HEK293 (cell line): Measurements from ENCODE around the gene YJU2.
A peak's percentile ranks its signal among the peaks of the same experiment; 100 is the strongest.

Experiments used
- CTCF ChIA-PET: fragments of 350-600 bp; formaldehyde crosslinking; extraction: SDS; loops from one replicate; lab custom pipeline; 2021; ENCODE audit warnings: antibody characterized with exemption; lab: Yijun Ruan, JAX
- POLR2A ChIA-PET: fragments of 300-600 bp; formaldehyde crosslinking; extraction: SDS; loops from one replicate; lab custom pipeline; 2020; ENCODE audit warnings: antibody characterized with exemption, inconsistent platforms; lab: Yijun Ruan, JAX
- H3K27ac ChIP-seq: fragments of 200-500 bp; sonication (Bioruptor generic); 2 replicates; pipeline ENCODE4 v1.5.1; 2014; ENCODE audit warnings: low read depth, low read length, control low read depth, inconsistent platforms; ENCODE audit errors: extremely low read depth
- H3K36me3 ChIP-seq, 2 experiments: fragments of 200-500 bp in 1 of 2; sonication (Bioruptor generic) in 1 of 2; 1 replicate in 1 of 2; 2 replicates in 1 of 2; pipeline ENCODE4 v1.5.1; 2014 to 2017; ENCODE audit warnings: inconsistent platforms in 2 of 2, low read length in 2 of 2; ENCODE audit not compliant: control insufficient read depth in 2 of 2, insufficient read depth in 1 of 2
- H3K4me1 ChIP-seq: fragments of 200-500 bp; sonication (Bioruptor generic); 2 replicates; pipeline ENCODE4 v1.5.1; 2014; ENCODE audit warnings: mild to moderate bottlenecking, low read length, inconsistent platforms; ENCODE audit not compliant: control insufficient read depth, insufficient read depth
- H3K4me3 ChIP-seq: 2 replicates; pipeline ENCODE4 v1.5.1; 2011; ENCODE audit warnings: low read depth, mild to moderate bottlenecking, control low read depth, low read length, moderate library complexity
- H3K9me3 ChIP-seq: fragments of 200-500 bp; sonication (Bioruptor generic); 2 replicates; pipeline ENCODE4 v1.5.1; 2014; ENCODE audit warnings: low read depth, low read length, inconsistent platforms; ENCODE audit not compliant: control insufficient read depth, insufficient read depth
- BCL11B ChIP-seq: fragments of 450-650 bp; formaldehyde crosslinking; IDR thresholded peaks from 2 replicates; pipeline ENCODE4 v1.5.1; 2016; ENCODE audit warnings: low read depth, missing biosample characterization, missing genetic modification characterization
- REPIN1 ChIP-seq: fragments of 450-650 bp; formaldehyde crosslinking; IDR thresholded peaks from 2 replicates; pipeline ENCODE4 v1.5.1; 2017; ENCODE audit warnings: missing biosample characterization, missing genetic modification characterization, low read depth
- SETDB1 ChIP-seq: IDR thresholded peaks from one replicate; pipeline ENCODE4 v1.6.1; 2017; ENCODE audit warnings: mild to moderate bottlenecking, low read length, moderate library complexity, mixed read lengths; ENCODE audit not compliant: insufficient read length
- WT1 ChIP-seq: fragments of 450-650 bp; formaldehyde crosslinking; IDR thresholded peaks from 2 replicates; pipeline ENCODE4 v1.5.1; 2016; ENCODE audit warnings: missing biosample characterization, missing genetic modification characterization
- ZBTB44 ChIP-seq: fragments of 450-650 bp; IDR thresholded peaks from 2 replicates; pipeline ENCODE4 v1.5.1; 2018; ENCODE audit warnings: missing biosample characterization, mild to moderate bottlenecking, missing genetic modification characterization
- ZNF16 ChIP-seq: fragments of 450-650 bp; formaldehyde crosslinking; IDR thresholded peaks from 2 replicates; pipeline ENCODE4 v1.5.1; 2016; ENCODE audit warnings: low read depth, missing biosample characterization, missing genetic modification characterization
- ZNF394 ChIP-seq: fragments of 450-650 bp; formaldehyde crosslinking; IDR thresholded peaks from 2 replicates; pipeline ENCODE4 v1.5.1; 2016; ENCODE audit warnings: missing biosample characterization, missing genetic modification characterization, mild to moderate bottlenecking, moderate library complexity, borderline replicate concordance
- ZNF529 ChIP-seq: fragments of 450-650 bp; formaldehyde crosslinking; IDR thresholded peaks from 2 replicates; pipeline ENCODE4 v1.5.1; 2017; ENCODE audit warnings: missing genetic modification characterization, missing biosample characterization; ENCODE audit not compliant: insufficient replicate concordance
- ZNF560 ChIP-seq: fragments of 450-650 bp; formaldehyde crosslinking; IDR thresholded peaks from 2 replicates; pipeline ENCODE4 v1.5.1; 2017; ENCODE audit warnings: missing biosample characterization, missing genetic modification characterization, borderline replicate concordance
- ZNF580 ChIP-seq: fragments of 450-650 bp; formaldehyde crosslinking; IDR thresholded peaks from 2 replicates; pipeline ENCODE4 v1.5.1; 2016; ENCODE audit warnings: missing biosample characterization, missing genetic modification characterization
- ZNF621 ChIP-seq: fragments of 450-650 bp; formaldehyde crosslinking; IDR thresholded peaks from 2 replicates; pipeline ENCODE4 v1.5.1; 2017; ENCODE audit warnings: missing biosample characterization, missing genetic modification characterization
- ZNF629 ChIP-seq: fragments of 450-650 bp; formaldehyde crosslinking; IDR thresholded peaks from 2 replicates; pipeline ENCODE4 v1.5.1; 2017; ENCODE audit warnings: missing biosample characterization, missing genetic modification characterization
- ZNF670 ChIP-seq: fragments of 450-650 bp; formaldehyde crosslinking; IDR thresholded peaks from 2 replicates; pipeline ENCODE4 v1.5.1; 2016; ENCODE audit warnings: missing biosample characterization, missing genetic modification characterization, low read depth
- TF ChIP-seq, protein P1 (sequence below): fragments of 450-650 bp; formaldehyde crosslinking; IDR thresholded peaks from 2 replicates; pipeline ENCODE4 v1.5.1; 2016; ENCODE audit warnings: missing biosample characterization, missing genetic modification characterization
- TF ChIP-seq, protein P2 (sequence below): IDR thresholded peaks from 2 replicates; pipeline ENCODE4 v1.6.1; 2011; ENCODE audit warnings: mild to moderate bottlenecking, low read depth, low read length, borderline replicate concordance
- TF ChIP-seq, protein P3 (sequence below): fragments of 450-650 bp; formaldehyde crosslinking; IDR thresholded peaks from 2 replicates; pipeline ENCODE4 v1.5.1; 2016; ENCODE audit warnings: missing biosample characterization, missing genetic modification characterization

YJU2 gene

DNA sequence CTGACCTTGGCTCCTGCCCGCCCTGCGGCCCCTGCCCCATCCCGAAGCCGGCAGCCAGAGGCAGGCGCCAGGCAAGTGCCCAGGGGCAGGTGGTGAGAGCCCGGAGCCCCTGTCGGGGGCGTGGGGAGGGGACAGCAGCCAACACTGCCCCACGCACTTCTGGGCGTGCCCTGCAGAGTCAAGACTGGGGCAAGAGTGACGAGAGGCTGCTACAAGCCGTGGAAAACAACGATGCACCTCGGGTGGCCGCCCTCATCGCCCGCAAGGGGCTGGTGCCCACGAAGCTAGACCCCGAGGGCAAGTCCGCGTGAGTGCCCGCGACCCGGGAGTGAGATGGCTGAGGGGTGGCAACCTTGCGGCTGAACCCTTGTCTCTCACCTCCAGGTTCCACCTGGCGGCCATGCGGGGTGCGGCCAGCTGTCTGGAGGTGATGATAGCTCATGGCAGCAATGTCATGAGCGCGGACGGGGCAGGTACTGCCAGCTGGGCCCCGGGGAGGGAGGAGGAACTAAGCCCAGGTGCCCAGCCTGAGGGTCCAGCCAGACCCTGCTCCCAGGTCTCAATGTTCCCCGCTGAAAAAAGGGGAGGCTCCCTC, 47.1 kb upstream of the YJU2 start:
- no peaks in the 10 kb centered on the region for H3K9me3 ChIP-seq
- no peaks in the 10 kb centered on the region for H3K36me3 ChIP-seq
- TF ChIP-seq ZNF560 (tag by site-specific recombination), result no peak
- TF ChIP-seq ZNF529 (tag by site-specific recombination), result no peak
- TF ChIP-seq ZNF629, result no peak
- no peak for TF ChIP-seq WT1 (tag by site-specific recombination)
- TF ChIP-seq ZNF621 (tag by site-specific recombination), result no peak
- TF ChIP-seq BCL11B (tag by site-specific recombination), result no peak
- TF ChIP-seq ZBTB44, result no peak
- TF ChIP-seq, protein P1, sequence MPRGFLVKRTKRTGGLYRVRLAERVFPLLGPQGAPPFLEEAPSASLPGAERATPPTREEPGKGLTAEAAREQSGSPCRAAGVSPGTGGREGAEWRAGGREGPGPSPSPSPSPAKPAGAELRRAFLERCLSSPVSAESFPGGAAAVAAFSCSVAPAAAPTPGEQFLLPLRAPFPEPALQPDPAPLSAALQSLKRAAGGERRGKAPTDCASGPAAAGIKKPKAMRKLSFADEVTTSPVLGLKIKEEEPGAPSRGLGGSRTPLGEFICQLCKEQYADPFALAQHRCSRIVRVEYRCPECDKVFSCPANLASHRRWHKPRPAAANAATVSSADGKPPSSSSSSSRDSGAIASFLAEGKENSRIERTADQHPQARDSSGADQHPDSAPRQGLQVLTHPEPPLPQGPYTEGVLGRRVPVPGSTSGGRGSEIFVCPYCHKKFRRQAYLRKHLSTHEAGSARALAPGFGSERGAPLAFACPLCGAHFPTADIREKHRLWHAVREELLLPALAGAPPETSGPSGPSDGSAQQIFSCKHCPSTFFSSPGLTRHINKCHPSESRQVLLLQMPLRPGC (tag by site-specific recombination), result no peak
- no peak for TF ChIP-seq SETDB1
- TF ChIP-seq, protein P2, sequence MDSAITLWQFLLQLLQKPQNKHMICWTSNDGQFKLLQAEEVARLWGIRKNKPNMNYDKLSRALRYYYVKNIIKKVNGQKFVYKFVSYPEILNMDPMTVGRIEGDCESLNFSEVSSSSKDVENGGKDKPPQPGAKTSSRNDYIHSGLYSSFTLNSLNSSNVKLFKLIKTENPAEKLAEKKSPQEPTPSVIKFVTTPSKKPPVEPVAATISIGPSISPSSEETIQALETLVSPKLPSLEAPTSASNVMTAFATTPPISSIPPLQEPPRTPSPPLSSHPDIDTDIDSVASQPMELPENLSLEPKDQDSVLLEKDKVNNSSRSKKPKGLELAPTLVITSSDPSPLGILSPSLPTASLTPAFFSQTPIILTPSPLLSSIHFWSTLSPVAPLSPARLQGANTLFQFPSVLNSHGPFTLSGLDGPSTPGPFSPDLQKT, result no peak
- TF ChIP-seq ZNF16 (tag by site-specific recombination), result no peak
- TF ChIP-seq ZNF580 (tag by site-specific recombination), result no peak
- TF ChIP-seq, protein P3, sequence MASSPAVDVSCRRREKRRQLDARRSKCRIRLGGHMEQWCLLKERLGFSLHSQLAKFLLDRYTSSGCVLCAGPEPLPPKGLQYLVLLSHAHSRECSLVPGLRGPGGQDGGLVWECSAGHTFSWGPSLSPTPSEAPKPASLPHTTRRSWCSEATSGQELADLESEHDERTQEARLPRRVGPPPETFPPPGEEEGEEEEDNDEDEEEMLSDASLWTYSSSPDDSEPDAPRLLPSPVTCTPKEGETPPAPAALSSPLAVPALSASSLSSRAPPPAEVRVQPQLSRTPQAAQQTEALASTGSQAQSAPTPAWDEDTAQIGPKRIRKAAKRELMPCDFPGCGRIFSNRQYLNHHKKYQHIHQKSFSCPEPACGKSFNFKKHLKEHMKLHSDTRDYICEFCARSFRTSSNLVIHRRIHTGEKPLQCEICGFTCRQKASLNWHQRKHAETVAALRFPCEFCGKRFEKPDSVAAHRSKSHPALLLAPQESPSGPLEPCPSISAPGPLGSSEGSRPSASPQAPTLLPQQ (tag by site-specific recombination), result no peak
- TF ChIP-seq ZNF670 (tag by site-specific recombination), result no peak
- no peak for TF ChIP-seq REPIN1 (tag by site-specific recombination)
- POLR2A ChIA-PET, result no interaction called here
- H3K4me3 ChIP-seq, result no peak overlapping the region
- H3K4me1 ChIP-seq, result no peaks in the 10 kb centered on the region
- CTCF ChIA-PET, result interaction anchor here (0.6 to 1.1 kb wide), 2 partner anchors 7 to 153 kb away, joined by 3 read pairs; no protein-coding TSS in a partner anchor
- no peak overlapping the region for H3K27ac ChIP-seq

GRCh38 chr19:4200940-4201542, 45.8 kb upstream of the YJU2 start:
- Histone ChIP-seq H3K9me3 (no peaks in the 10 kb centered on the region), H3K4me1 (no peaks in the 10 kb centered on the region), H3K4me3 (no peak overlapping the region), H3K36me3 (no peaks in the 10 kb centered on the region), H3K27ac (no peak overlapping the region)
- CTCF ChIA-PET, result interaction anchor here (0.7 to 2.8 kb wide), 8 partner anchors 8 to 379 kb away, joined by 4 to 20 read pairs (median 4); partner anchors contain the start of gene EEF2
- POLR2A ChIA-PET, result interaction anchor here (1.8 kb wide), 1 partner anchor 215 kb away, joined by 5 read pairs; the partner anchor contains the start of gene EEF2
- TF ChIP-seq ZNF560 (tag by site-specific recombination) (no peak), ZNF394 (tag by site-specific recombination) (peak; percentile 100)
